ENCODE results near the gene TMEM161B. TPM values are rescaled to one million over a fixed set of nuclear protein-coding genes. Genes with fewer than 3 reads are reported as not detected.
"Not testable (repeated sequence)": the region's sequence is repeated elsewhere in the genome, so short reads cannot be mapped to it uniquely, and the experiment has no call there.

TMEM161B gene
- total and polyA plus RNA-seq, 12 donors, result 3.8 to 32.3 (median 14.5) TPM

DNA sequence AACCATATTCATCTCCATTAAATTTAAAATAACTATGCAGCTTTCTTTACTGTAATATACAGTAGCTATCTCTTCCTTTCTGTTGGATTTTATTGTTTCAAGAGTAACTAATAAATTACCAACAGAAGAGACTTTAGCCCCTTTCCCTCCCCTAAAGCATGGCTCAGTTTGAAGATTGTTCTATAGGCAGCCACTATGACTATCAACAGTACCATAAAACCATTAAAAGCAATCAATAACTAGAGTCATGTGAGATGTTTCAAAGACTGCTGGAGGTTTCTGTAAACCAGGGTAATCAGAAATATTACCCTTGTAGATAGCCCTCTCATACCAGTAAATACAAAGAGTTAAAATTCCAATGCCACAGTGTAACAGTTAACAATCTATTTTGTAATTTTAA lies 73.0 kb downstream of the TMEM161B start:
- intact Hi-C loops (cut with DNase I), result no loop called here
- Histone ChIP-seq H3K36me3 (replicated peaks in 1 of 2) (no peaks in the 10 kb centered on the region), H3K9me3 (replicated peaks in 1 of 3) (no peaks in the 10 kb centered on the region), H3K4me3 (no peak overlapping the region), H3K27me3 (no peaks in the 10 kb centered on the region), H3K4me1 (replicated peaks in 1 of 2) (no peaks in the 10 kb centered on the region), H3K27ac (no peak overlapping the region)
- no peak for TF ChIP-seq POLR2A (IDR thresholded peaks at IDR 0.05)
- TF ChIP-seq, protein P1, sequence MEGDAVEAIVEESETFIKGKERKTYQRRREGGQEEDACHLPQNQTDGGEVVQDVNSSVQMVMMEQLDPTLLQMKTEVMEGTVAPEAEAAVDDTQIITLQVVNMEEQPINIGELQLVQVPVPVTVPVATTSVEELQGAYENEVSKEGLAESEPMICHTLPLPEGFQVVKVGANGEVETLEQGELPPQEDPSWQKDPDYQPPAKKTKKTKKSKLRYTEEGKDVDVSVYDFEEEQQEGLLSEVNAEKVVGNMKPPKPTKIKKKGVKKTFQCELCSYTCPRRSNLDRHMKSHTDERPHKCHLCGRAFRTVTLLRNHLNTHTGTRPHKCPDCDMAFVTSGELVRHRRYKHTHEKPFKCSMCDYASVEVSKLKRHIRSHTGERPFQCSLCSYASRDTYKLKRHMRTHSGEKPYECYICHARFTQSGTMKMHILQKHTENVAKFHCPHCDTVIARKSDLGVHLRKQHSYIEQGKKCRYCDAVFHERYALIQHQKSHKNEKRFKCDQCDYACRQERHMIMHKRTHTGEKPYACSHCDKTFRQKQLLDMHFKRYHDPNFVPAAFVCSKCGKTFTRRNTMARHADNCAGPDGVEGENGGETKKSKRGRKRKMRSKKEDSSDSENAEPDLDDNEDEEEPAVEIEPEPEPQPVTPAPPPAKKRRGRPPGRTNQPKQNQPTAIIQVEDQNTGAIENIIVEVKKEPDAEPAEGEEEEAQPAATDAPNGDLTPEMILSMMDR (IDR thresholded peaks at IDR 0.05), result no peak
- no peak for DNase-seq

DNA sequence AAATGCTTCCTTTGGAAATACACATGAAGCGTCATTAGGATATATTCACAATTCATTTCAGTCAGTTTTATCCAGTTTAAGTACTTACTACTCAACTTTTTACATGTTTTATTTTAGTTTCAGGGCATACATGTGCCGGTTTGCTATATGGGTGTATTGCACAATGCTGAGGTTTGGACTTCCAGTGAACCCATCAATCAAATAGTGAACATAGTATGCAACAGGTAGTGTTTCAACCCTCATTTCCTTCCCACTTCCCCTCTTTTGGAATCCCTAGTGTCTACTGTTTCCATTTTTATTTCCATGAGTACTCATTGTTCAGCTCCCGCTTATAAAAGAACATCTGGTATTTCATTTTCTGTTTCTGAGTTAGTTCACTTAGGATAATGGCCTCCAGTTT lies 74.7 kb downstream of the TMEM161B start:
- peaks cover 0 to 6% (median 0%) of the 10 kb centered on the region in 3 donors for H3K9me3 ChIP-seq (replicated peaks in 1 of 3)
- H3K27me3 ChIP-seq, result no peaks in the 10 kb centered on the region
- H3K4me3 ChIP-seq, result no peak overlapping the region
- DNase-seq, result no peak
- no peak for TF ChIP-seq POLR2A (IDR thresholded peaks at IDR 0.05)
- TF ChIP-seq, protein P1 (IDR thresholded peaks at IDR 0.05), result no peak
- 87 to 96% (median 94%) methylated on average over 3 of the region's 3 CpGs for WGBS, 4 donors
- intact Hi-C loops (cut with DNase I), result no loop called here
- H3K36me3 ChIP-seq (replicated peaks in 1 of 2), result no peaks in the 10 kb centered on the region
- H3K27ac ChIP-seq, result no peak overlapping the region
- H3K4me1 ChIP-seq (replicated peaks in 1 of 2), result no peaks in the 10 kb centered on the region

DNA sequence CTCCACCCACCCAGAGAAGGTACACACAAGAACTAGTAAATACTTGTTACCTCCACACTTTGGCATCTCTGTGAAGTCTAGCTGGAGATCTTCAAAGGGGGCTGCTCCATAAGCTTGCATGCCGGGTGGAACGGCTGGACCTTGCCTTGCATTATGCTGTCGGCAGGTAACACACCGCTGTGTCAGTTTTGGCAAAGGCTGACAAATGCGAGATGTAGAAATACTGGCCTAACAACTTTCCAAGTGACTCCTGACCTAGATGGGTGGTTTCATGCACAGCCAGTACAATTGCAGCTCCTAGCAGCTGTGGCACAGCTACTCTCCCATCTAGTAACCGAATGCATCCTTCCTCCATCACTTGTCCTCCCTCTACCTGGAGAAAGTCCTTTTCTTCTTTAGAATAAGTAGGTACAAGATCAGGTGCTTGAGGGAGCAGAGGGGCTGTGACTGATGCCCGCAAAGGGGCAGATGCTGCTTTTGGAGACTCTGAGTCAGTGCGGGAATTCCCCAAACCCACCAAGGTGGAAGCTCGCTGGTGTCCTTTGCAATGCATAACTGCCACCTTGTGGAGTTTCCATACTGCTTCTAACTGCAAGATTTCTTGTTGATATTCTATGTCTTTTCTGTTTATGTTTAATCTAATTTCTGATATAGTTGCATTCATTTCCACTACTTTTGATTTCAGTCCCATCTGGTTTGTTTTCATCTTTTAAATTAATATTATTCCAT lies 78.4 kb downstream of the TMEM161B start:
- Histone ChIP-seq H3K36me3 (replicated peaks in 1 of 2) (no peaks in the 10 kb centered on the region), H3K27me3 (no peaks in the 10 kb centered on the region), H3K9me3 (replicated peaks in 1 of 3) (peaks cover 5 to 11% (median 7%) of the 10 kb centered on the region in 3 donors), H3K27ac (no peak overlapping the region), H3K4me3 (no peak overlapping the region), H3K4me1 (replicated peaks in 1 of 2) (no peaks in the 10 kb centered on the region)
- DNase-seq, result no peak
- 92 to 98% (median 95%) methylated on average over 7 to 9 of the region's 9 CpGs for WGBS, 4 donors
- intact Hi-C loops (cut with DNase I), result no loop called here
- no peak for TF ChIP-seq POLR2A (IDR thresholded peaks at IDR 0.05)
- TF ChIP-seq, protein P1 (IDR thresholded peaks at IDR 0.05), result no peak

DNA sequence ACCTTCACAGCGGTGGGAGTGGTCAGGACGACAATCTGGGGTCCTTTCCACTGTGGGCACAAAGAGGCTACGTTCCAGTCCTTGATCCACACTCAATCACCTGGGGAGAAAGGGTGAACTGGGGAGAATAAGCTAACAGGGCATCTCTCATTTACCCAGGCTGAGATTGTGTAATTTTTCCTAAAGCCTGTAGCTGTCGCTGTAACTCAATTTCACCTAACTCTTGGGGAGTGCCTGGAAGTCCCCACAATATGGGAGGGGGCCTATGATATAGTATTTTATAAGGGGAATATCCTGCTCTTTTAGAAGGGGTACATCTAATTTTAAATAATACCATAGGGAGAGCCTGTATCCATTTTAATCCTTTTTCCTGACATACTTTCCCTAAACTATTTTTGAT lies 79.2 kb downstream of the TMEM161B start:
- DNase-seq; H3K27me3 ChIP-seq; H3K4me3 ChIP-seq; H3K27ac ChIP-seq; H3K4me1 ChIP-seq (replicated peaks in 1 of 2); H3K36me3 ChIP-seq (replicated peaks in 1 of 2); intact Hi-C loops (cut with DNase I): not testable (repeated sequence)
- peaks cover 5 to 11% (median 7%) of the 10 kb centered on the region in 3 donors for H3K9me3 ChIP-seq (replicated peaks in 1 of 3)
- WGBS, 4 donors, result 97 to 100% (median 99%) methylated on average over 3 to 4 of the region's 4 CpGs

Measured in adrenal gland (tissue), 12 donors.